Measurements from ENCODE around the gene COL10A1. TPM values are rescaled to one million over a fixed set of nuclear protein-coding genes. Genes with fewer than 3 reads are reported as not detected.

COL10A1 gene
- total and polyA plus RNA-seq, 2 experiments from 2014 or later, result 0.28 to 0.31 TPM

GRCh38 chr6:116145803-116146675 is 20.1 kb upstream of the COL10A1 start:
- Histone ChIP-seq H4K20me1 (replicated peaks; ENCODE audit: insufficient read depth) (no peaks in the 10 kb centered on the region), H3K27ac (ENCODE audit: low read depth) (no peak overlapping the region), H3K9me2 (ENCODE audit: insufficient read depth) (no peaks in the 10 kb centered on the region), H3K27me3 (ENCODE audit: insufficient read depth) (no peaks in the 10 kb centered on the region), H3K79me2 (replicated peaks; ENCODE audit: insufficient read depth) (no peaks in the 10 kb centered on the region), H2AFZ (no peak overlapping the region), H3K4me3 (no peak overlapping the region), H3K4me2 (no peak overlapping the region), H3F3A (replicated peaks; ENCODE audit: low read depth) (no peaks in the 10 kb centered on the region), H3K4me1 (ENCODE audit: insufficient read depth) (no peaks in the 10 kb centered on the region; the same call in none of the 2 replicates), H3K36me3 (ENCODE audit: insufficient read depth) (no peaks in the 10 kb centered on the region)
- DNase-seq (ENCODE audit: low spot score) (no peak), ATAC-seq (no peak)
- no peaks in the 10 kb centered on the region for H3K9me3 Mint-ChIP-seq
- TF ChIP-seq ETS1 (IDR thresholded peaks at IDR 0.05), result no peak
- TF ChIP-seq, protein P1, sequence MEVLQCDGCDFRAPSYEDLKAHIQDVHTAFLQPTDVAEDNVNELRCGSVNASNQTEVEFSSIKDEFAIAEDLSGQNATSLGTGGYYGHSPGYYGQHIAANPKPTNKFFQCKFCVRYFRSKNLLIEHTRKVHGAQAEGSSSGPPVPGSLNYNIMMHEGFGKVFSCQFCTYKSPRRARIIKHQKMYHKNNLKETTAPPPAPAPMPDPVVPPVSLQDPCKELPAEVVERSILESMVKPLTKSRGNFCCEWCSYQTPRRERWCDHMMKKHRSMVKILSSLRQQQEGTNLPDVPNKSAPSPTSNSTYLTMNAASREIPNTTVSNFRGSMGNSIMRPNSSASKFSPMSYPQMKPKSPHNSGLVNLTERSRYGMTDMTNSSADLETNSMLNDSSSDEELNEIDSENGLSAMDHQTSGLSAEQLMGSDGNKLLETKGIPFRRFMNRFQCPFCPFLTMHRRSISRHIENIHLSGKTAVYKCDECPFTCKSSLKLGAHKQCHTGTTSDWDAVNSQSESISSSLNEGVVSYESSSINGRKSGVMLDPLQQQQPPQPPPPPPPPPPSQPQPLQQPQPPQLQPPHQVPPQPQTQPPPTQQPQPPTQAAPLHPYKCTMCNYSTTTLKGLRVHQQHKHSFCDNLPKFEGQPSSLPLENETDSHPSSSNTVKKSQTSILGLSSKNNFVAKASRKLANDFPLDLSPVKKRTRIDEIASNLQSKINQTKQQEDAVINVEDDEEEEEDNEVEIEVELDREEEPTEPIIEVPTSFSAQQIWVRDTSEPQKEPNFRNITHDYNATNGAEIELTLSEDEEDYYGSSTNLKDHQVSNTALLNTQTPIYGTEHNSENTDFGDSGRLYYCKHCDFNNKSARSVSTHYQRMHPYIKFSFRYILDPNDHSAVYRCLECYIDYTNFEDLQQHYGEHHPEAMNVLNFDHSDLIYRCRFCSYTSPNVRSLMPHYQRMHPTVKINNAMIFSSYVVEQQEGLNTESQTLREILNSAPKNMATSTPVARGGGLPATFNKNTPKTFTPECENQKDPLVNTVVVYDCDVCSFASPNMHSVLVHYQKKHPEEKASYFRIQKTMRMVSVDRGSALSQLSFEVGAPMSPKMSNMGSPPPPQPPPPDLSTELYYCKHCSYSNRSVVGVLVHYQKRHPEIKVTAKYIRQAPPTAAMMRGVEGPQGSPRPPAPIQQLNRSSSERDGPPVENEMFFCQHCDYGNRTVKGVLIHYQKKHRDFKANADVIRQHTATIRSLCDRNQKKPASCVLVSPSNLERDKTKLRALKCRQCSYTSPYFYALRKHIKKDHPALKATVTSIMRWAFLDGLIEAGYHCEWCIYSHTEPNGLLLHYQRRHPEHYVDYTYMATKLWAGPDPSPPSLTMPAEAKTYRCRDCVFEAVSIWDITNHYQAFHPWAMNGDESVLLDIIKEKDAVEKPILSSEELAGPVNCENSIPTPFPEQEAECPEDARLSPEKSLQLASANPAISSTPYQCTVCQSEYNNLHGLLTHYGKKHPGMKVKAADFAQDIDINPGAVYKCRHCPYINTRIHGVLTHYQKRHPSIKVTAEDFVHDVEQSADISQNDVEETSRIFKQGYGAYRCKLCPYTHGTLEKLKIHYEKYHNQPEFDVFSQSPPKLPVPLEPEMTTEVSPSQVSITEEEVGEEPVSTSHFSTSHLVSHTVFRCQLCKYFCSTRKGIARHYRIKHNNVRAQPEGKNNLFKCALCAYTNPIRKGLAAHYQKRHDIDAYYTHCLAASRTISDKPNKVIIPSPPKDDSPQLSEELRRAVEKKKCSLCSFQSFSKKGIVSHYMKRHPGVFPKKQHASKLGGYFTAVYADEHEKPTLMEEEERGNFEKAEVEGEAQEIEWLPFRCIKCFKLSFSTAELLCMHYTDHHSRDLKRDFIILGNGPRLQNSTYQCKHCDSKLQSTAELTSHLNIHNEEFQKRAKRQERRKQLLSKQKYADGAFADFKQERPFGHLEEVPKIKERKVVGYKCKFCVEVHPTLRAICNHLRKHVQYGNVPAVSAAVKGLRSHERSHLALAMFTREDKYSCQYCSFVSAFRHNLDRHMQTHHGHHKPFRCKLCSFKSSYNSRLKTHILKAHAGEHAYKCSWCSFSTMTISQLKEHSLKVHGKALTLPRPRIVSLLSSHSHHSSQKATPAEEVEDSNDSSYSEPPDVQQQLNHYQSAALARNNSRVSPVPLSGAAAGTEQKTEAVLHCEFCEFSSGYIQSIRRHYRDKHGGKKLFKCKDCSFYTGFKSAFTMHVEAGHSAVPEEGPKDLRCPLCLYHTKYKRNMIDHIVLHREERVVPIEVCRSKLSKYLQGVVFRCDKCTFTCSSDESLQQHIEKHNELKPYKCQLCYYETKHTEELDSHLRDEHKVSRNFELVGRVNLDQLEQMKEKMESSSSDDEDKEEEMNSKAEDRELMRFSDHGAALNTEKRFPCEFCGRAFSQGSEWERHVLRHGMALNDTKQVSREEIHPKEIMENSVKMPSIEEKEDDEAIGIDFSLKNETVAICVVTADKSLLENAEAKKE (CRISPR knock-in tag; IDR thresholded peaks at IDR 0.05), result no peak
- no peak for TF ChIP-seq POLR2AphosphoS5 (IDR thresholded peaks at IDR 0.05; ENCODE audit: low read depth)
- TF ChIP-seq STAT1 (IDR thresholded peaks at IDR 0.05; ENCODE audit: unreplicated experiment), result no peak
- no peak for TF ChIP-seq CREB1 (CRISPR knock-in tag; IDR thresholded peaks at IDR 0.05; ENCODE audit: low read depth)
- TF ChIP-seq ZNF114 (CRISPR knock-in tag; IDR thresholded peaks at IDR 0.05), result no peak
- no peak for TF ChIP-seq ZNF331 (CRISPR knock-in tag; IDR thresholded peaks at IDR 0.05; ENCODE audit: low read depth)
- TF ChIP-seq, protein P2, sequence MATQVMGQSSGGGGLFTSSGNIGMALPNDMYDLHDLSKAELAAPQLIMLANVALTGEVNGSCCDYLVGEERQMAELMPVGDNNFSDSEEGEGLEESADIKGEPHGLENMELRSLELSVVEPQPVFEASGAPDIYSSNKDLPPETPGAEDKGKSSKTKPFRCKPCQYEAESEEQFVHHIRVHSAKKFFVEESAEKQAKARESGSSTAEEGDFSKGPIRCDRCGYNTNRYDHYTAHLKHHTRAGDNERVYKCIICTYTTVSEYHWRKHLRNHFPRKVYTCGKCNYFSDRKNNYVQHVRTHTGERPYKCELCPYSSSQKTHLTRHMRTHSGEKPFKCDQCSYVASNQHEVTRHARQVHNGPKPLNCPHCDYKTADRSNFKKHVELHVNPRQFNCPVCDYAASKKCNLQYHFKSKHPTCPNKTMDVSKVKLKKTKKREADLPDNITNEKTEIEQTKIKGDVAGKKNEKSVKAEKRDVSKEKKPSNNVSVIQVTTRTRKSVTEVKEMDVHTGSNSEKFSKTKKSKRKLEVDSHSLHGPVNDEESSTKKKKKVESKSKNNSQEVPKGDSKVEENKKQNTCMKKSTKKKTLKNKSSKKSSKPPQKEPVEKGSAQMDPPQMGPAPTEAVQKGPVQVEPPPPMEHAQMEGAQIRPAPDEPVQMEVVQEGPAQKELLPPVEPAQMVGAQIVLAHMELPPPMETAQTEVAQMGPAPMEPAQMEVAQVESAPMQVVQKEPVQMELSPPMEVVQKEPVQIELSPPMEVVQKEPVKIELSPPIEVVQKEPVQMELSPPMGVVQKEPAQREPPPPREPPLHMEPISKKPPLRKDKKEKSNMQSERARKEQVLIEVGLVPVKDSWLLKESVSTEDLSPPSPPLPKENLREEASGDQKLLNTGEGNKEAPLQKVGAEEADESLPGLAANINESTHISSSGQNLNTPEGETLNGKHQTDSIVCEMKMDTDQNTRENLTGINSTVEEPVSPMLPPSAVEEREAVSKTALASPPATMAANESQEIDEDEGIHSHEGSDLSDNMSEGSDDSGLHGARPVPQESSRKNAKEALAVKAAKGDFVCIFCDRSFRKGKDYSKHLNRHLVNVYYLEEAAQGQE (IDR thresholded peaks at IDR 0.05; ENCODE audit: unreplicated experiment), result no peak
- no peak for TF ChIP-seq CTCF (conservative IDR thresholded peaks at IDR 0.05; ENCODE audit: low read depth in 2 of 2)
- TF ChIP-seq EZH2phosphoT487 (IDR thresholded peaks at IDR 0.05; ENCODE audit: unreplicated experiment), result no peak
- no peak for TF ChIP-seq JUNB (IDR thresholded peaks at IDR 0.05; ENCODE audit: unreplicated experiment)
- no peak for TF ChIP-seq NANOG (IDR thresholded peaks at IDR 0.05; ENCODE audit: borderline replicate concordance)
- TF ChIP-seq EZH2 (IDR thresholded peaks at IDR 0.05; ENCODE audit: low read depth, unreplicated experiment), result no peak
- no peaks in the 10 kb centered on the region for H3K27me3 Mint-ChIP-seq (ENCODE audit: insufficient read depth, low read depth, poor library complexity)
- H3K4me1 Mint-ChIP-seq, result peaks cover 18% of the 10 kb centered on the region
- no peaks in the 10 kb centered on the region; the same call in 2 of the 3 replicates for H3K36me3 Mint-ChIP-seq (ENCODE audit: low read depth)
- no peak overlapping the region for H3K27ac Mint-ChIP-seq
- no peak overlapping the region for H3K4me3 Mint-ChIP-seq

All from GM23338 (cell line).